IPS DF 19.7 (cell line): ENCODE data around the gene NPM1.

ENCODE experiments used
- DNase-seq: peaks from one replicate; pipeline ENCODE4 v3.0.0-alpha.2; 2013; ENCODE audit warnings: low read depth, low spot score

Gene NPM1

DNA sequence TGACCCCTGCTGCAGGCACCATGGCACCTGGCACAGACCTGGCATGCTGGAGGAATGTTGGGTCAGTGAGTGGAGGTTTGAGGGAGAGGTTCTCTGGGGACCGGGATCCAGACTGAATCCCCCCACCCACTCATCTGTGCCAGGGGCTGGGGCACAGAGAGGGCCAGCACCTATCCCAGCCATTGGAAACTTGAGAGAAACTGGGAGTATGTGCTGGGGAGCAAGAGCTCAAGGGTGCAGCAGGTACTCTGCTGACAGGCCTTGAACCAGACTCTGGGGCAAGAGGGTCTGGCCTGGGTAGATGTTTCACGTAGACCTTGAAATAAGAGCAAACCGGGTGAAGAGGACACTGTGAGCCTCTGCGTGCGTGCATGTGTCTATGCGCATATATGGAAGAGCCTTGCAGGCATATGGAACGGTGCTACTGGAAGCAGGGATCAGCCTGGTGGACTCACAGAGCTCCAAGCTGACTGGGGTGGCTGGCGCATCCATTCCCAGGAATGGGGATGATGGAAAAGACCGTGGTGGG is 40.6 kb downstream of the NPM1 start:
- no peak for DNase-seq

DNA sequence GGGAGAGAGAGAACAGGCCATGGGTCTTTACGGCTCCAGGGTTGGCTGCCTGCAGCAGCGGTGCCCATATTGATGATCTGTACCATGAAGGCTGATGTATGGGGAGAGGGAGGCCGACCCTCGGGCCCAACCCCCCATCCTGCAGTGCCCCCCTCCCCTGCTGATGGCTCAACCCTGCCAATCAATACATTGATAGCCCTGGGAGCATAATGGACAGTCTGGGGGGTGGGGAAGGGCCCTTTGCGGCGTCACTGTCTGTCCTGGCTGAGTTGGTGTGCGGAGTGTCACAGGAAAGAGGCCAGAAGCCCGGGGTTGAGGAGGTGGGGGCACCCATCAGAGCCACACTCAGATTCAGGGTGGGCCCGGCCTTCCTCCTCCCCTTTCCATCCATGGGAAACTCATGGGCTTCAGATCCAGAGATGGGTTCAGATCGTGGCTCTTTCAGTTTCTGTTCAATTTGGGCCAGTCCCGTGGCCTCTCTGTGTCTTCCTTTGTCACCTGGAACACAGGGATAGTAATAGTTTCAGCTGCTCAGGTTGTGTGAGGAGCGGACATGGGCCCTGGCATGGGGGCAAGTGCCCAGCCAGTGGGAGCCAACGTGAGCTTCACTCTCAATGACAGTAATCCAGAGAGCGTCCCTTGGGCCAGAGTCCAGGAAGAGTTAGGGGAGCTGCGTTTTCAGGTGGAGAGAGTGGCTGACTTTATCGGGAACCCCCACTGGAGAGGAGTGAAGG is 41.3 kb downstream of the NPM1 start:
- DNase-seq: no peak

DNA sequence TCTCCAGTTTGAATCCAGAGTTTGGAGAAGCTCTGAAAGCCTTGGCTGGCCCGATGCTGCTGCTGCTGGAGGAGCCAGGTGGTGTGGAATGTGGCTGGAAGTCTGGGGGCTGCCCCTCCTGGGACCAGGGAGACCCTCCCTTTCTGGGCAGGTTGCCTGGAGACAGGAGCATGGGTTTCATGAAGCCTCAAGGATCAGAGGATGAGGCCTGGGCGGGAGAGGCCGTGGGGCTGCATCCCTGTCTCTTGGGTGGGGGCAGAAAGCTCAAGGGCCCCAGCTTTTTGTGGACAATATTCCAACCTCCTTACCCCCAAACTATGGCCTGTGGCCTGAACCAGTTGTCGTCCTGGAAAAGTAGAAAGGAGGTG is 41.9 kb downstream of the NPM1 start:
- DNase-seq: no peak

- no peak for DNase-seq
These were observed 43.7 kb downstream of the NPM1 start for GRCh38 chr5:171431251-171431777.

- DNase-seq: no peak
These were observed 44.4 kb downstream of the NPM1 start for GRCh38 chr5:171432076-171432475.

GRCh38 chr5:171432583-171433351 is 45.1 kb downstream of the NPM1 start:
- DNase-seq: no peak

GRCh38 chr5:171433352-171433698 is 45.7 kb downstream of the NPM1 start:
- DNase-seq: no peak

GRCh38 chr5:171433982-171434676 is 46.5 kb downstream of the NPM1 start:
- DNase-seq: no peak

DNA sequence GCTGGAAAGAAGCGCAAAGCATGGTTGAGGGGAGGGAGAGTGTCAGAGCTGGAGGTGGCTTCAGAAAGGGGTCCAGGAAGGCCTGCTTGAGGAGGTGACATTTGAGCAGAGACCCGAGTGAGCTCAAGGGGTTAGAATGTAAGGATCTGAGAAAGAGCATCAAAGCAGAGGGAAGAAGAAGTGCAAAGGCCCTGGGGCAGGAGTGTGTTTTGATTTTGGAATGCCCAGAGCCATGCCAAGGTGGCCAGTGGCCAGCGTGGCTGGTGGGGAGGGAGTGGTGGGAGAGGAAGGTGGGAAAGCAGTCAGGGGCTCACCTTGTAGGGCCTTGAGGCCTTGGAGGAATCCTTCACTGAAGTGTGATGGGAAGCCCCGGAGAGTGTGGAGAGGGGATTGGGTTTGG is 47.2 kb downstream of the NPM1 start:
- DNase-seq: no peak

DNA sequence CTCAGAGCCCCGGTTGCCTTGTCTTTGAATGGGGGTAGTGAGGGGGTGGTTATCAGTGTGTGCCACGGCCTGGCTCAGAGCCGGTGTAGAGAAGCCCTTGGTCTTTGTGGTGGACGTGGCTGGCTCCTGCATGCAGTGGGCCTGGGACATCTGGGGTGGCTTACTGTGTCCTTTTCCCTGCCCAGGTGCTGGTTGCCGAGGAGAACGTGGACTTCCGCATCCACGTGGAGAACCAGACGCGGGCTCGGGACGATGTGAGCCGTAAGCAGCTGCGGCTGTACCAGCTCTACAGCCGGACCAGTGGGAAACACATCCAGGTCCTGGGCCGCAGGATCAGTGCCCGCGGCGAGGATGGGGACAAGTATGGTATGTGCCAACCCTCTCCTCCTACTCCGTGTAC is 48.3 kb downstream of the NPM1 start:
- DNase-seq: no peak

GRCh38 chr5:171436804-171437285 is 49.2 kb downstream of the NPM1 start:
- no peak for DNase-seq

- DNase-seq: no peak
These were observed 49.7 kb downstream of the NPM1 start for GRCh38 chr5:171437286-171437821.

DNA sequence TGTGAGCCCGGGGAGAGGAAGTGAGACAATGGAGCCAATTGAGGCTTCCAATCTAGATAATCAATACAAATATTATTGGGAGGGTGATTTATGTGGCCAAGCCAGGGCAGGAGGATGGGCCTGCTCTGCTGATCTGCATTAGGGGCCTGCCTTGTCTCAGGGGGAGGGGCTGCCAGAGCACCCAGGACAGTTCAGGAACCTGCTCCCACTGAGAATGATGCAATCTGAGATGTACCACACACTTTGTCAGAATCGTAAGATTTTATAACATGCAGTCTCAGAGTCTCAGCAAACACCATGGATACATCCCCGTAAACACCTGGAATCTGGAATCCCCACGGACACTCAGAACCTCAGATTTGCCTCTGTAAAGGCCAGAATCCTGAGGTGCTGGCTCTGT is 51.1 kb downstream of the NPM1 start:
- no peak for DNase-seq

DNA sequence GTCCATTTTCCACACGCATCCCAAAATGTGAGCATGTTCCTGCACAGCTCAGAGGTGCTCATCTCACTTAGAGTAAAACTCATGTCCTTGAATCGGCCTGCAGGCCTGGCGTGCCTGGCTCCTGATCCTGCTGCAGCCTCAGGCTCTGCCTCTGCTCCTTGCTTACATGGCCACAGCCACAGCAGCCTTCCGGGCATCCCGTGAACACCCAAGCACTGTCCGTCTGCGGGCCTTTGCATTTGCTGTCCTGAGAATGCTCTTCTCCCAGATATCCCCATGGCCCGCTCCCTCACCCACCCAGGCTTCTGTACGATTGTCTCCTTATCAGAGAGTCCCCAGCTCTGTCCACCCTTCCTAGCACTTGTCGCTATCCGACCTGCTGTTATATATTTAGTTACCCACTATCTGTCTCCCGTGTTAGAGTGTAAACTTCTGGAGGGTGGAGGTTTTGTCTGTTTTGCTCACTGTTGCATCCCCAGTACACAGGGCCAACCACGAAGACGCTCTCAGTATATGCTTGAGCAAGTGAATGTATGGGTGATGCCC is 53.7 kb downstream of the NPM1 start:
- DNase-seq: no peak

DNA sequence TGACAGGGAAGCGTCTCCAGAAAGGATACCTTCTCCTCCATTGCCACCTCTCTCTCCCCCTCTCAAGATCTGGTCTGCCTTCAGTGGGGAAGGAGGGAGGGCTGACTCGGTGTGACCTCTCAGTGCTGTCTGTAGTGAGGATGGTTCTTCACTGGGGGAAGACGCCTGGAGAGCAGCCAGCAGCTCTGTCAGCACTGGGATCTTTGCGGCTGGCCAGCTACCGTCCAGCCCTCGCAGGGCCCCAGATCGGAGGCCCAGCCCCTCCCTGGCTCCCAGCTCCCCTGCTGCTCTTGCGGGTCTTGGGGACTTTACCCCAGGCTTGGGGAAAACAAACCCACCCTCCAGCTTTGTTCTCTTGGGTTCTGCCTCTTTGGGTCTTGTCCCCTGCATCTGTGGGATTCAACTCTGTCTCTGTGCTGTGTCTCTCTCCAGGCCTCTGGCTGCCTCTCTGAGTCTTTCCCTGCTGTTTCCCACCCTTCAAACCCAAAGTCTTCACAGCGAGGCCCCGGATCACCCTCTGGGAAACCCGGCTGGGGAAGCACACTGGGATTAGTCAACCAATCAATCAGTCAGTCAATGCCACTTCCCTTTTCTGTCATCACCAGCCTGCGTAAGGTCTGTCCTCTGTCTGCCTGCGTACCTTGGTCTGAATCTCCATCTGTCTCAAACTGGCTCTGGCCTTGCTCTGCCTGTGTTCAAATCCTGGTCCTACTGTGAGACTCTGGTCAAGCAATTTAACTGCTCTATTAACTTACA is 54.8 kb downstream of the NPM1 start:
- DNase-seq: no peak

DNA sequence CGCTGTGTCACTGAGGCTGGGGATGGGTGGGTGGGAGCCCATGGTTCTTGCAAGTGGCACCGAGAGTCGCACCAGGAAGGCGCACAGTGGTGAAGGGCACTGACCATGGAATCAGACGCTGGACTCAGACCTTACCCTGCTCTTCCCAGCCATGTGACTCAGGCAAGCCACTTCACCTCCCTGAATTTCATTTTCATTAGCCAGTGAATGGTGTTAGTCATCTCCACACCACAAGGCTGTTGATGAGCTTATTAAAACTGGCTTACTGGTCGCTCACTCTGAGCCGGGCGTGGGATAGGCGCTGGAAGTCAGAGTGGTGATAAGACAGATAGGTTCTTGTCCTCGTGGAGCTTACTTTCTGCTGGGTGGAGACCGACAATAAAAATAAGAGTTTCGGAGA is 56.9 kb downstream of the NPM1 start:
- DNase-seq: no peak

DNA sequence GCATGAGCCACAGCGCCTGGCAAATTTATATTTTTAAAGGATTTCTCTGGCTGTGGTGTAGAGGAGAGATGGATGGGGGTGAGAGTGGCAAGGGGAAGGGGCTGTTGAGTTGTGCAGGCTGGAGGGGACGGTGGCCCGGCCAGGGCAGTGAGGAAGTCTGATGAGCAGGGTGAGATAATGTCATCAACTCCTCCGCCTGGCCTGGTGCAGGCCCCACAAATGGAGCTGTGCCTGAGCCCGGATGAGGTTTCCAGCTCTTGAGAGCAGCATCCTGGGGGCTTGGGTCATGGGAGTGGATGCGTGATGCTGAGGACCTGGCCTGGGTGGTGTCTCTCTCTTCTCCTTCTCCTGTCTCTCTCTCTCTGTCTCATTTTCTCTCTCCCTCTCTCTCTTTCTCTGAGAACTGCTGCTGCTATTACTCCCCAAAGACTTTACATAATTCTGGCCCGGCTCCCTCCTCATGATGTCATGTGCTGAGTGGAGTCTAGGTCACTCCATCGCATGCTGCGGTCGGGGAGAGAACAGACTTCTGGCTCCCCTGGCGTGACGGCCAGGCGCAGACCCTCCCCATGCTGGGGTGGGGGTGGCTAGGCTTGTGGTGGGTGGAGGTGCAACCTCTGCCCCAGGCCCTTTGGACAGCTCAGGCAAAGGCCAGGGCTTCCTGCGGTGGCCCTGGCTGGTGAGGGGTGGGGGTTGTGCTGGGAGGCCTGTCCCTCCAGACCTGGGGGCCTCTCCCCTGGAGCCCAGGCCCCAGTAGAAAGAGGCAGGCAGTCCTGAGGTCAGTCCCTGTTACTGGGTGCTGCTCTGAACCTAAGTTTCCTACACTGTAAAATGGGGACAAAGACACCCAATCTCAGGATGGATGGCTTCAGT is 58.2 kb downstream of the NPM1 start:
- no peak for DNase-seq

DNA sequence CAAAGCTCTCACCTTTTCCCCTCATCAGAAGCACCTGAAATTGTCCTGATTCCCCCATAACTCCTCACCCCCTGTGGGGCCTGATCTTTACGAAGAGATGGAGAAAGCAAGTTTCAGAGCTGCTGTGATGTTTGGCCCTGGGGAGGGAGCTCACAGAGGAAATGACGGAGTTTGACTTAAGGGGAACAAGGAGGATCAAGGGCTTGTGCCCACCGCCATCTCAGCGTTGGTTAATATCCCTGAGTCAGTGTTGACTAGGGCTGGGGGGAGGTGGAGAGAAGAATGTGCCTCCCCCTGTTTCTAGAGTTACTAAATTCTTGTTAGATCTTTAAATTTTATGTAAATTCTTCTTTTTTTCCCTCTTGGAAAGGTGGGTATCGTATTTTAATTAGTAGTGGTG is 59.6 kb downstream of the NPM1 start:
- no peak for DNase-seq

- DNase-seq: no peak
These were observed 61.8 kb downstream of the NPM1 start for GRCh38 chr5:171449426-171449825.
